HepG2 (cell line): ENCODE data around the gene C11orf54. TPM values are rescaled to one million over a fixed set of nuclear protein-coding genes. Genes with fewer than 3 reads are reported as not detected.
"Not testable (repeated sequence)": the region's sequence is repeated elsewhere in the genome, so short reads cannot be mapped to it uniquely, and the experiment has no call there.

Source experiments
- ARNT2 ChIP-seq: sonication (generic); formaldehyde crosslinking; IDR thresholded peaks from 2 replicates; pipeline ENCODE4 v1.8.0; 2022; ENCODE audit warnings: mild to moderate bottlenecking, low read depth, missing genetic modification reagents, moderate library complexity
- FOXJ3 ChIP-seq: sonication (generic); formaldehyde crosslinking; IDR thresholded peaks from 2 replicates; pipeline ENCODE4 v1.4.0; 2020; ENCODE audit warnings: missing genetic modification reagents, mild to moderate bottlenecking, borderline replicate concordance
- FOXP1 ChIP-seq, 2 experiments: fragments of 450-650 bp in 1 of 2; IDR thresholded peaks; 2 replicates each; pipeline ENCODE4 v1.6.1; 2017 to 2018; ENCODE audit warnings: antibody characterized with exemption in 1 of 2
- HMG20A ChIP-seq: IDR thresholded peaks from 2 replicates; pipeline ENCODE4 v1.6.1; 2016; ENCODE audit warnings: borderline replicate concordance
- HNF4A ChIP-seq: sonication (generic); formaldehyde crosslinking; IDR thresholded peaks from 2 replicates; pipeline ENCODE4 v1.4.0; 2020; ENCODE audit warnings: missing genetic modification reagents
- MED1 ChIP-seq: sonication (generic); formaldehyde crosslinking; IDR thresholded peaks from 2 replicates; pipeline ENCODE4 v1.4.0; 2020; ENCODE audit warnings: missing genetic modification reagents
- MEF2D ChIP-seq: sonication (generic); formaldehyde crosslinking; IDR thresholded peaks from 2 replicates; pipeline ENCODE4 v1.5.1; 2020; ENCODE audit warnings: mild to moderate bottlenecking, missing genetic modification reagents
- MIXL1 ChIP-seq: IDR thresholded peaks from 2 replicates; pipeline ENCODE4 v1.6.1; 2016
- MYPOP ChIP-seq: sonication (generic); formaldehyde crosslinking; IDR thresholded peaks from 2 replicates; pipeline ENCODE4 v1.8.1; 2023; ENCODE audit warnings: mild to moderate bottlenecking, moderate library complexity, missing genetic modification reagents
- SAP130 ChIP-seq: IDR thresholded peaks from 2 replicates; pipeline ENCODE4 v1.6.1; 2016; ENCODE audit warnings: low read depth
- SNAPC5 ChIP-seq: sonication (generic); formaldehyde crosslinking; IDR thresholded peaks from 2 replicates; pipeline ENCODE4 v1.8.1; 2023; ENCODE audit warnings: mild to moderate bottlenecking, missing genetic modification reagents, borderline replicate concordance
- SOX13 ChIP-seq, 3 experiments: fragments of 450-650 bp in 1 of 3; sonication (generic) in 1 of 3; formaldehyde crosslinking in 1 of 3; IDR thresholded peaks in 2 of 3; conservative IDR thresholded peaks in 1 of 3; 2 replicates each; pipeline versions ENCODE4 v1.5.0 to v1.6.1; 2016 to 2020; ENCODE audit warnings: antibody characterized with exemption in 1 of 3, mild to moderate bottlenecking in 1 of 3, missing compliant biosample characterization in 1 of 3, missing genetic modification reagents in 1 of 3, moderate library complexity in 1 of 3
- TBX2 ChIP-seq: sonication (generic); formaldehyde crosslinking; IDR thresholded peaks from 2 replicates; pipeline ENCODE4 v1.5.0; 2020; ENCODE audit warnings: missing genetic modification reagents, mild to moderate bottlenecking, borderline replicate concordance
- TCF7 ChIP-seq: sonication (generic); IDR thresholded peaks from 2 replicates; pipeline ENCODE4 v1.6.1; 2016; ENCODE audit warnings: antibody characterized with exemption, low read depth
- ZBTB39 ChIP-seq: sonication (generic); formaldehyde crosslinking; IDR thresholded peaks from 2 replicates; pipeline ENCODE4 v1.5.0; 2020; ENCODE audit warnings: missing genetic modification reagents
- ZFX ChIP-seq: sonication (generic); formaldehyde crosslinking; IDR thresholded peaks from 2 replicates; pipeline ENCODE4 v1.4.0; 2020; ENCODE audit warnings: mild to moderate bottlenecking, low read depth, missing genetic modification reagents, moderate library complexity
- ZNF501 ChIP-seq: sonication (generic); formaldehyde crosslinking; IDR thresholded peaks from 2 replicates; pipeline ENCODE4 v1.5.1; 2020; ENCODE audit warnings: mild to moderate bottlenecking, moderate library complexity, missing genetic modification reagents
- polyA plus RNA-seq, 8 experiments: library from polyadenylated mRNA; depleted of rRNA in 3 of 8; stranded (reverse) in 7 of 8; unstranded in 1 of 8; fragments of >200 nt; fragmentation: Illumina TruSeq in 4 of 8; extraction: Trizol in 4 of 8; gene quantifications; 2 replicates each; pipeline versions ENCODE4 v1.2.1 to v1.2.3, GENCODE V29; 2011 to 2016; ENCODE audit warnings: low read depth in 4 of 8, missing spikeins in 1 of 8, mixed read lengths in 1 of 8; ENCODE audit not compliant: insufficient read depth in 1 of 8
- total RNA-seq, 5 experiments: library from RNA; depleted of rRNA; stranded (reverse); fragments of >200 nt; fragmentation: Illumina TruSeq; extraction: Trizol; gene quantifications; 2 replicates each; pipeline ENCODE4 v1.2.3, GENCODE V29; 2016; ENCODE audit warnings: low read depth in 1 of 5
- TF ChIP-seq, protein P1 (sequence below): sonication (generic); formaldehyde crosslinking; IDR thresholded peaks from 2 replicates; pipeline ENCODE4 v1.5.0; 2020; ENCODE audit warnings: mild to moderate bottlenecking, missing genetic modification reagents, borderline replicate concordance
- TF ChIP-seq, protein P2 (sequence below): sonication (generic); formaldehyde crosslinking; IDR thresholded peaks from 2 replicates; pipeline ENCODE4 v1.4.0; 2020; ENCODE audit warnings: missing genetic modification reagents

The C11orf54 gene
- total and polyA plus RNA-seq, 2 of the 13 experiments (the other 11 are each of a cell fraction or from before 2014, with no cell fraction given), result 42.7 to 50.1 TPM

GRCh38 chr11:93745005-93745755 lies 3.7 kb downstream of the C11orf54 start (continued):
- TF ChIP-seq MYPOP (CRISPR knock-in tag) (peak; percentile 50; the same call in 1 of the 2 replicates), HNF4A (CRISPR knock-in tag) (peak; percentile 51), FOXJ3 (peak; percentile 47; the same call in 1 of the 2 replicates), MEF2D (CRISPR knock-in tag) (0 out of 2 replicates have a peak, but pooled peaks have one; percentile 24), ARNT2 (CRISPR knock-in tag) (peak; percentile 80; the same call in 1 of the 2 replicates), FOXP1 (CRISPR knock-in tag; IDR thresholded peaks at IDR 0.05) (peak; percentile 85), ZBTB39 (CRISPR knock-in tag) (peak; percentile 84; the same call in 1 of the 2 replicates), SNAPC5 (CRISPR knock-in tag) (0 out of 2 replicates have a peak, but pooled peaks have one; percentile 59), MED1 (CRISPR knock-in tag) (peak; percentile 74), SOX13 (IDR thresholded peaks at IDR 0.05) (peak; percentile 67; the same call in 1 of the 2 replicates), SOX13 (CRISPR knock-in tag; conservative IDR thresholded peaks at IDR 0.05 in 1 of 2, IDR thresholded peaks at IDR 0.05 in 1 of 2) (peak in 1 of 2 experiments; percentile 98; a peak in 2 of 4 replicates), MIXL1 (CRISPR knock-in tag) (peak; percentile 69), TBX2 (CRISPR knock-in tag) (peak; percentile 73; the same call in 1 of the 2 replicates), ZFX (CRISPR knock-in tag) (peak; percentile 42), SAP130 (peak; percentile 92), ZNF501 (0 out of 2 replicates have a peak, but pooled peaks have one; percentile 57), TCF7 (peak; percentile 52; the same call in 1 of the 2 replicates), HMG20A (CRISPR knock-in tag) (peak; percentile 27; the same call in 1 of the 2 replicates)
- TF ChIP-seq FOXP1 (IDR thresholded peaks at IDR 0.05), result not testable (repeated sequence)
- TF ChIP-seq, protein P1, sequence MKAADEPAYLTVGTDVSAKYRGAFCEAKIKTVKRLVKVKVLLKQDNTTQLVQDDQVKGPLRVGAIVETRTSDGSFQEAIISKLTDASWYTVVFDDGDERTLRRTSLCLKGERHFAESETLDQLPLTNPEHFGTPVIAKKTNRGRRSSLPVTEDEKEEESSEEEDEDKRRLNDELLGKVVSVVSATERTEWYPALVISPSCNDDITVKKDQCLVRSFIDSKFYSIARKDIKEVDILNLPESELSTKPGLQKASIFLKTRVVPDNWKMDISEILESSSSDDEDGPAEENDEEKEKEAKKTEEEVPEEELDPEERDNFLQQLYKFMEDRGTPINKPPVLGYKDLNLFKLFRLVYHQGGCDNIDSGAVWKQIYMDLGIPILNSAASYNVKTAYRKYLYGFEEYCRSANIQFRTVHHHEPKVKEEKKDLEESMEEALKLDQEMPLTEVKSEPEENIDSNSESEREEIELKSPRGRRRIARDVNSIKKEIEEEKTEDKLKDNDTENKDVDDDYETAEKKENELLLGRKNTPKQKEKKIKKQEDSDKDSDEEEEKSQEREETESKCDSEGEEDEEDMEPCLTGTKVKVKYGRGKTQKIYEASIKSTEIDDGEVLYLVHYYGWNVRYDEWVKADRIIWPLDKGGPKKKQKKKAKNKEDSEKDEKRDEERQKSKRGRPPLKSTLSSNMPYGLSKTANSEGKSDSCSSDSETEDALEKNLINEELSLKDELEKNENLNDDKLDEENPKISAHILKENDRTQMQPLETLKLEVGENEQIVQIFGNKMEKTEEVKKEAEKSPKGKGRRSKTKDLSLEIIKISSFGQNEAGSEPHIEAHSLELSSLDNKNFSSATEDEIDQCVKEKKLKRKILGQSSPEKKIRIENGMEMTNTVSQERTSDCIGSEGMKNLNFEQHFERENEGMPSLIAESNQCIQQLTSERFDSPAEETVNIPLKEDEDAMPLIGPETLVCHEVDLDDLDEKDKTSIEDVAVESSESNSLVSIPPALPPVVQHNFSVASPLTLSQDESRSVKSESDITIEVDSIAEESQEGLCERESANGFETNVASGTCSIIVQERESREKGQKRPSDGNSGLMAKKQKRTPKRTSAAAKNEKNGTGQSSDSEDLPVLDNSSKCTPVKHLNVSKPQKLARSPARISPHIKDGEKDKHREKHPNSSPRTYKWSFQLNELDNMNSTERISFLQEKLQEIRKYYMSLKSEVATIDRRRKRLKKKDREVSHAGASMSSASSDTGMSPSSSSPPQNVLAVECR (CRISPR knock-in tag), result peak; percentile 73; the same call in 1 of the 2 replicates
- TF ChIP-seq, protein P2, sequence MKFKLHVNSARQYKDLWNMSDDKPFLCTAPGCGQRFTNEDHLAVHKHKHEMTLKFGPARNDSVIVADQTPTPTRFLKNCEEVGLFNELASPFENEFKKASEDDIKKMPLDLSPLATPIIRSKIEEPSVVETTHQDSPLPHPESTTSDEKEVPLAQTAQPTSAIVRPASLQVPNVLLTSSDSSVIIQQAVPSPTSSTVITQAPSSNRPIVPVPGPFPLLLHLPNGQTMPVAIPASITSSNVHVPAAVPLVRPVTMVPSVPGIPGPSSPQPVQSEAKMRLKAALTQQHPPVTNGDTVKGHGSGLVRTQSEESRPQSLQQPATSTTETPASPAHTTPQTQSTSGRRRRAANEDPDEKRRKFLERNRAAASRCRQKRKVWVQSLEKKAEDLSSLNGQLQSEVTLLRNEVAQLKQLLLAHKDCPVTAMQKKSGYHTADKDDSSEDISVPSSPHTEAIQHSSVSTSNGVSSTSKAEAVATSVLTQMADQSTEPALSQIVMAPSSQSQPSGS (CRISPR knock-in tag), result peak; percentile 14; the same call in 1 of the 2 replicates
